NCI-H446 treated with DMSO at 0.1 percent for 48 hours (cell line): ENCODE results near the gene FOXD1.

Experiments used
- DNase-seq: peaks from one replicate; lab custom pipeline; 2025; lab: John Stamatoyannopoulos, UW

The FOXD1 gene

GRCh38 chr5:73438645-73439470, 9.7 kb downstream of the FOXD1 start:
- DNase-seq: no peak

- no peak for DNase-seq
These were observed 10.6 kb downstream of the FOXD1 start for GRCh38 chr5:73437777-73438644.

DNA sequence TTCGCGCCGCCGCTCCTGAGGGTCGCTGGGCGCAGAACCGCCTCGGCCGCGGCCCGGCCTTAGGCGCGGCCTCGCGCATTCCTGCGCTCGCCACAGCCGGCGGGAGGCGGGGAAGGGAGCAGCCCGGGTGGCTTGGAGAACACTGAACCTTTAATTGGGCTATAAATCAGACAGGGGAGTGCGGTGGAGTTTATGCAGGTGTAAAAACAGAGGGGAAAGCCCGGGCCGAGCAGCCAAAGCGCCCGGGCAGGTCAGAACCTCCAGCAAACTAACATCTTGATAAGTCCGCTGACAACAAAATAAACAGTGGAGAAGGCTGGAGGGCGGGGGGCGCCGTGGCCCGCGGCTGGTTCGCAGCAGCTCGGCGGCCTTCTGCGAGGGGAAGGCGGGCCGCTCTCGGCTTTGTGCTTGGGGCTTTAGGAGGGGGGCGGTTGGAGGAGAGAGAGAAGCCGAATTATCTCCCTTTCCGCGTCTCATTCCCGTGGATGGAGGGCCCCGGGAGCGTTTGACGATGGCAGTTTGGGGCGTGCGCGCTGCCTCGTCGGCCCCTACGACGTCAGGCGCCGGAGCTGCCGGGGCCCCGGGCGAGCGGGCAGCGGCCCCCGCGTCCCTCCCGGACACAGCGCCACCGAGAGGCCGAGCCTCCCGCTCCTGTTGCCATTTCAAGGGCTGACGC, 11.3 kb downstream of the FOXD1 start:
- no peak for DNase-seq

GRCh38 chr5:73436535-73437100, 12.0 kb downstream of the FOXD1 start:
- DNase-seq: no peak

DNA sequence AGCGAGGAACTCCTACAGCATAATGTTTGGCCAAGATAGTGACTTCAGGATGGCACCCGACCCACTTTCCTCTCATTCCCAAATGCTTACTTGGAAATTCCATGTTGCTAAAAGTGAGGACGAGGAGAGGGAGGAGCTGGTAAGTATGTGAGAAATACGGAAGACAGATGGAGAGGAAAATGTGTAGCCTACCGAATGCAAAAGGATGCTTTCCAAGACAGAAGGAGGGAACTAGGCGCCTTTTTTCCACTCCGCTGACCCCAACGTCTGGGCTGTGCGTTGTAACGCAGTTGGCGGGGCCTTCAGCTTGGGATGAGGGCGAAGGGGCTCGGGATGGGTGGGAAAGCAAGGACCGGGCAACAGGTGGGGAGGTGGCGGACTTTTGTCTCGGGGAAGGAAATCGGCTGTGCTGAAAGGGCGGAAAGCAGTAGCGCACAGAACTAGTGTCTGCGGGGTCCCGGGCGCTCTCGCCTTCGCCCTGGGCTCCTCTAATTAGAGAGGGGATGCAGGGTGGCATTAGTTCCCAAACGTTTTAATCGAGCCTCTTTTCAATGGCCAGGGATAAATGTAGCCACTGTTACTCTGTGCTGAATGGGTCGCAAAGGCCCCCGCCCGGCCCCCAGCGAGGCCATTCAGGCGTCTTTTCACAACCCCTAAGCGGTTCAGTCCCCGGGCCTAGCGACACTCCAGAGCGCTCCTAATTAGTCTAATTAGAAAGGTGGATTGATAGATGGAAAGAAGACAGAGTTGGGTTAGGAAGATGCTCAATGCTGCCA, 12.6 kb downstream of the FOXD1 start:
- DNase-seq: no peak

DNA sequence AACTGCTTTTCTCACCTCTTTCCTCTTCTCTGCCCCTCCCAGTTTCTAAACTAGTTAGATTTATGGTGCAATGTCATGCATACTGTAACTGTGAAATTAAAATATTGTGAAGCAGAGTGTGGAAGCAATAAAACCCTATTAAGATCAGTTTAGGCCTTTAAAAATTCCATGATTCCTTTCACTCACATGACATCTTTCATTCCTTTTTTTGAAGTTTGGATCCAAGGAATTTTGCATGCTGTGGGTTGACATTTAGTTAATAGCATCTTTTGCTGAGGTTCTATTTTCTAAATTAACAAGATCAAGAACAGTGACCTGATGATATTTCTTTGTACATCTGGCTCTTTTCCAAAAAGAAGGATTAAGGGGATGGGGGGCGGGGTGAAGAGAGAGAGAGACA, 13.7 kb downstream of the FOXD1 start:
- no peak for DNase-seq

- no peak for DNase-seq
These were observed 14.1 kb downstream of the FOXD1 start for GRCh38 chr5:73434461-73434860.

- no peak for DNase-seq
These were observed 14.6 kb downstream of the FOXD1 start for GRCh38 chr5:73433982-73434342.

- DNase-seq: no peak
These were observed 15.2 kb downstream of the FOXD1 start for GRCh38 chr5:73433272-73433981.

GRCh38 chr5:73431204-73431851, 17.2 kb downstream of the FOXD1 start:
- no peak for DNase-seq

DNA sequence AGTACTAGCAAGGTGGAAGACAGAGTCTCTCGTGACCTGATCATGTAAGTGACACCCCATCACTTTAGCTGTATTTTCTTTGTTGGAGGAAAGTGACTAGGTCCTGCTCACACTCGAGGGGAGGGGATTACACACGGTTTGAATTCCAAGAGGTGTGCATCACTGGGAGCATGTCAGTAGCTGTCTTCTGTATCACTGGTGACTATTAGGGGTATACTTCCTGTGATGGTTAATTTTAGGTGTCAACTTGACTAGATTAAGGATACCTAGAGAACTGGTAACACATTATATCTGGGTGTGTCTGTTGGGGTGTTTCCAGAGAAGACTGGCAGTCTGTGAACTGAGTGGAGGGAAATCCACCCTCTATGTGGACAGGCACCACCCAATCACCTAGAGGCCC, 22.5 kb downstream of the FOXD1 start:
- no peak for DNase-seq

DNA sequence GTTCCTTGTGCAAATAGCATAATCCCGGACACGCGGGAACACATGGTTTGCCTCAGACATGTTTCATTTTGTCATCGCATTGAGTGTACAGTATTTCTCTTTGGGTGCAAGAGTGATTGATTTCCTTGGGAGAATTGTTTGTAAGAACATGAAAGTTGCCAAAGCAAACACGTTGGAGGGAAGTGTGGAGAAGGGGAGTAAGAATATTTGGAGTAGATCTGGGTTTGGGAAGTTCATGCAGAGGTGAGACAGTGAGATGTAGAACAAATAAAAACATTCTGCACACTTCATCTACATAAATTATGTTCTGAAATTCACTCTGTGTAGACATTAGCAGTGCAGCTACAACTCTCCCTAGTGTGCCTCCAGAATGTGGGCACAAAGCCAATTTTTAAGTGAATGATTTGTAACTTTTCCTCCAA, 24.0 kb downstream of the FOXD1 start:
- no peak for DNase-seq

DNA sequence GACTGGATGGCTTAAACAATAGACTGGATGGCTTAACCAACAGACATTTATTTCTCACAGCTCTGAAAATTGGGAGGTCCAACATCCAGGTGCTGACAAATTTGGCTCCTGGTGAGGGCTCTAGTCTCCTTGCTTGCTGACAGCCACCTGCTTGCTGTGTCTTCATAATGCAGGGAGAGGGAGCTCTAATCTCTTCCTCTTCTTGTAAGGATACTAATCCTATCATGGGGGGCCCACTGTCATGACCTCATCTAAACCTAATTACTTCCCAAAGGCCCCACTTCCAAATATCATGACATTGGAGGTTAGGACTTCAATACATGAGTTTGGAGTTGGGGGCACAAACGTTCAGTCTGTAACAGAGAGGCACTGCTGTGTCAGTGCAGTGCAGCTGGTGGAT, 26.4 kb downstream of the FOXD1 start:
- no peak for DNase-seq

DNA sequence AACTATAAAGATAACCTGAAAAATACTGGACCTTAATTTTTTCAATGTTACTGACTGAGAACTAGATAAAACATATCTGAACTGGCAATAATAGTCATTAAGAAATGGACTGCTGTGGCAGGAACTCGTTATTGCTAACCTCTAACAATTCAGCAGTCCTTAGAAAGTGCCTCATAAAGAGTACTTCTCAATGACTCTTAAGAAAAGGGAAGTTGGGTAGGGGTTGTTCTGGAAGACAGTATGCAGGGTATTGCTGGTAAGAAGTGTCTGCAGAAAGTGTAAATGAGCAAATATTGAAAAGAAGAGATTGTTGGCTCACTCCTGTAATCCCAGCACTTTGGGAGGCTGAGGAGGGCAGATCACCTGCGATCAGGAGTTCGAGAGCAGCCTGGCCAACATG, 27.9 kb downstream of the FOXD1 start:
- DNase-seq: no peak

DNA sequence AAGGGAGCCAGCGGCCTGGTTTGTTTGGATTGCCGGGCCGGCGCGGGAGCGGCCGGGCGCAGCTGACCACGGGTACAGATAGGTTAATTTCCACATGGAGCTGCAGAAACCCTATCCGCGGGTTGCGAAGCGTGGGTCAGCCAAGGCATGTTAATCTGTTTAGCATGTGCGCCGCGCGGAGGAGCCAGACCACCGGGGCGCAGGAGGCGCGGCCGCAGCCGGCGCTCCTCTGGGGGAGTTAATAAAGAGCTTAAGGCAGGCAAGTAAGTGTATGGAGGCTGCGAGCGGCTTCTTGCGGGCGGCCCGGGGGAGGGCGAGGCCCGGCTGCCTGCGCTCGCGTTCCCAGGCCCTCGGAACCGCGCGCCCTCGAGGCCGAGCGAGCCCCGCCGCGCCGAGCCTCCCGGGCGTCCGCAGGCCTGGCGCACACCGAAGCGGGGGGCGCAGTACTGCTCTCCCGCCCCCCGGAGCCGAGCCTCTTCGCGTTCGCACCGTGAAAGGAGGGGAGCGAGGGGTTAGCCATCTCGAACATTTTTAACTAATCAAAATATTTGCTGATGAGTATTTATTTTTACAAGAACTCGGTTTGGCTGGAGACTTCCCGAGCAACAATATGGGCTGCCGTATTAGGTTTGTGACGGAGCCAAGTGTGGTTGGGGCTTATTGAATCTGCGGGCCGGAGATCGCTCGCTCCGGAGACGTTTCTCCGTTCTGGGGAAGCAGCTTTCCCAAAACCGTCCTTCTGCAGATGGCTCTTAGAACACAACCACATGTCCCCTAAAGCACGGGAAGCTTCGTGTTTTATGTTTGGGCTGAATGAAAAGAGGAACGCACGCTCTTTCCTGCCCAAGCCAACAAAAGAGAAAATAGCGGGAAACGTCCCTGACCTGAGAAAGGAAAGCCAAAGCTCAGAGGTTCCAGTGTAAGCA, 28.8 kb downstream of the FOXD1 start:
- DNase-seq: no peak

- DNase-seq: no peak
These were observed 29.5 kb downstream of the FOXD1 start for GRCh38 chr5:73419117-73419464.

- peak; percentile 64 for DNase-seq
These were observed 30.3 kb downstream of the FOXD1 start for GRCh38 chr5:73418244-73418691.

DNA sequence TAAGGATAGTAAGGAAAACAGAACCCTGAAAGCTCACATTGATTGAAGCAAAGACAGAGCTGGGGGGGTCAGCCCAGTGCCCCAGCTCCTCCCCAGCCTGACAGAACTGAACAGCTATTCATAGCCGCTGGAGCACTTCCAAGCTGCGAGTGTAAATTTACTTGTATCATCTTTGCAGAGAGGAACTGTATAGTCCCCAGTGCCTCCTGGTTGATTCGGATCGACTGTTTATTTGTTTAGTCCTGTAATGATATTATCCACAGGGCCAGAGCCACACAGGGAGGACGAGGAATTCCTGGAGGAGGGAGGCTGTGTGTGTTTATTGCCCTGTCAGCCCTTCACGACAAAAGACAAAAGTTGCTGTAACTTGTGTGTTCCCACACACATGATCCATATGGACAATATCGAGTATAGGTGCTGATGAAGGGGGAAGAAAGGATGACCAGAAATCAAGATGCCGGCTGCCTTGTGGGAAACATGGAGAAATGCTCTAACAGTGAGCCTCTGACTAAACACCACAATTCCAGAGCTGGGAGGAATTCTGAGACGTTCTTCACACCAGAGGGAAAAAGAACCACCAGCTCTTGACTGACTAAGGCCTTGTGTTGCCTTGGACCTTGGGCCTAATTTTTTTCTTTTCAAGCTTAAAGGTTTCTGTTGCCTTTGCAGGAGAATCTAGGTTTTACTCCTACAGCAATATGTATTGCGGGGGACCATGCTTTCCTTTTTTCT, 31.1 kb downstream of the FOXD1 start:
- no peak for DNase-seq

DNA sequence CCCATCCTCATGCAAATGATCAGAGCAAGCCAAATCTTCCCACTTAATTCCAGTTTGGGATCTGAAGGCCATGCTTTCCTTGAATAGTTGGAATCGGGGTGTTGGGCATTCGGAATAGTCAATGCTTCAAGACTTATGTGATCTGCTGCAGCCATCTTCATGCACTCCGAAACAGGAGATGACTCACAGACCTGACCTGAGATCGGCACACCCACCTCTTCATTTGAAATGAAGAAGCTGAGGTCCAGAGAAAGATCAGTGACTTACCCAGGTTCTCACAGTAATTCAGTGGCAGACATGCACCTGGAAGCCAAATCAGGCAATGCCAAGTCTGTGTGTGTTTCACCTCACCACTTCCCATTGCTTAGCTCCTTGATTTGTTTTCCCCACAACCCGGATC, 33.0 kb downstream of the FOXD1 start:
- DNase-seq: no peak
